SH-SY5Y (cell line): ENCODE results near the gene NAXE.

Source experiments
- GATA2 ChIP-seq: IDR thresholded peaks from 2 replicates; pipeline ENCODE4 v1.6.1; 2011; ENCODE audit warnings: mild to moderate bottlenecking, low read depth, low read length
- GATA3 ChIP-seq: IDR thresholded peaks from 2 replicates; pipeline ENCODE4 v1.6.1; 2011; ENCODE audit warnings: low read depth, mild to moderate bottlenecking, low read length, moderate library complexity

DNA sequence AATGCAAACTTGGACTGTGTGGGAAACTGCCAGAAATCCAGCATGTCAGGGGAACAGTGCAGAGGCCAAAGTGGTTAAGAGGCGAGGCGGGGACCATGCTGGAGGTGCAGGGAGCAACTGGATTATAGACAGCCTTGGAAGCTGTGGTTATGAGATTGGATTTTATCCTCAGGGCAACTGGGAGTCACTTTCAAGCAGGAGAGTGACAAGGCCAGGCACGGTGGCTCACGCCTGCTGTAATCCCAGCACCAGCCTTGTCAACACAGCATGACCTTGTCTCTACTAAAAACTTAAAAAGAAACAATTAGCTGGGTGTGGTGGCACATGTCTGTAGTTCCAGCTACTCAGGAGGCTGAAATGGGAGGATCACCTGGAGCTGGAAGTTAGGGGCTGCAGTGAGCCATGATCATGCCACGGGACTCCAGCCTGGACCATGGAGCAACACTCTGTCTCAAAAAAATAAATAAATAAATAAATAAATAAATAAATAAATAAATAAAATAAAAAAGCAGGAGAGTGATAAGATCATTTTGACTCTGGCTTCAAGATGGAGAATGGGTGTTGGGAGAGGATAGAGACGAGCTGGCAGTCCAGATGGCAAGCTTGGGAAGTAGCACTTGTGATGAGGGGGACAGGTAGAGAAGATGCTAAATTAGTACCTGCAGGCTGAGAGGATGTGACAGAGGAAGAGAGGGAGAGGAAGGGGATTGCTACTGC lies 31.2 kb downstream of the NAXE start:
- no peak for TF ChIP-seq GATA2
- no peak for TF ChIP-seq GATA3
